ENCODE data around the gene CTXN1. TPM values are rescaled to one million over a fixed set of nuclear protein-coding genes. Genes with fewer than 3 reads are reported as not detected.

Gene CTXN1
- total and polyA plus RNA-seq, 12 donors, result 1.3 to 17.9 (median 10.6) TPM; not detected in 1

DNA sequence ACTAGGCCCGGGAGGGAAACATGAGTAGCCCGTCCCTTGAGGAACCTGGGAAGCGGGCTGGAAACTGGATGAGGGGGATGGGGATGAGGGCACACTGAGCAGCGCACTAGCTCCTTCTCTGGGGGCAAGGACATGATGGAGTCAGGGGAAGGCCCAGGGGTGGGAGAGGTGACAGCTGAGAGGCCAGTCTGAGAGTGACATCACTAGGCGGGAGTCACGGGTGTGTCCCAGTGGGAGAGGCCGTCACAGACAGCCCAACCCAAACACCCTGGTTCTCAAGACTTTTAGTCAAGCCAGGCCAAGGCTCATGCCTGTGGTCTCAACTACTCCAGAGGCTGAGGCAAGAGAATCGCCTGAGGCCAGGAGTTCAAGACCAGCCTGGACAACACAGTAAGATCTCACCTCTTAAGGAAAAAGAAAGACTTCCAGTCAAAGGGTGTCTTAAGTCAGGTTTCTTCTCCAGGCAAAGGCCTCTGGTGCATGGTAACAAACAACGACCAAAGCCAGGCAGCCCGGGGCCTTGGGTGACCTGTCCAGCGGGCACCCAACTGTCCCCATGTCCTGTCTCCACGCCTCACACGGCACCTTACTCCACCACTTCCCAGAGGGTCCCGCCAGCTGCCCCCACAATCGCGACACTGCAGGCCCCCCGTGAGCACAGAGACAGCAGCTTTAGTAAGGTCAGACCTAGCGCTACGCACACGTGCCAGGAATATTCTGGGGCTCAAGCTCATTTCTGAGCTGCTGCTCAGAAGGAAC, 43.0 kb upstream of the CTXN1 start:
- no peak for DNase-seq
- intact Hi-C loops (cut with DNase I), result no loop called here
- Histone ChIP-seq H3K4me3 (no peak overlapping the region), H3K27ac (no peak overlapping the region), H3K27me3 (no peaks in the 10 kb centered on the region), H3K9me3 (replicated peaks in 1 of 3) (no peaks in the 10 kb centered on the region), H3K4me1 (replicated peaks in 1 of 2) (no peaks in the 10 kb centered on the region), H3K36me3 (replicated peaks in 1 of 2) (peaks cover 0 to 73% of the 10 kb centered on the region in 2 donors)
- TF ChIP-seq POLR2A (IDR thresholded peaks at IDR 0.05), result no peak
- TF ChIP-seq, protein P1, sequence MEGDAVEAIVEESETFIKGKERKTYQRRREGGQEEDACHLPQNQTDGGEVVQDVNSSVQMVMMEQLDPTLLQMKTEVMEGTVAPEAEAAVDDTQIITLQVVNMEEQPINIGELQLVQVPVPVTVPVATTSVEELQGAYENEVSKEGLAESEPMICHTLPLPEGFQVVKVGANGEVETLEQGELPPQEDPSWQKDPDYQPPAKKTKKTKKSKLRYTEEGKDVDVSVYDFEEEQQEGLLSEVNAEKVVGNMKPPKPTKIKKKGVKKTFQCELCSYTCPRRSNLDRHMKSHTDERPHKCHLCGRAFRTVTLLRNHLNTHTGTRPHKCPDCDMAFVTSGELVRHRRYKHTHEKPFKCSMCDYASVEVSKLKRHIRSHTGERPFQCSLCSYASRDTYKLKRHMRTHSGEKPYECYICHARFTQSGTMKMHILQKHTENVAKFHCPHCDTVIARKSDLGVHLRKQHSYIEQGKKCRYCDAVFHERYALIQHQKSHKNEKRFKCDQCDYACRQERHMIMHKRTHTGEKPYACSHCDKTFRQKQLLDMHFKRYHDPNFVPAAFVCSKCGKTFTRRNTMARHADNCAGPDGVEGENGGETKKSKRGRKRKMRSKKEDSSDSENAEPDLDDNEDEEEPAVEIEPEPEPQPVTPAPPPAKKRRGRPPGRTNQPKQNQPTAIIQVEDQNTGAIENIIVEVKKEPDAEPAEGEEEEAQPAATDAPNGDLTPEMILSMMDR (IDR thresholded peaks at IDR 0.05), result no peak
- WGBS, 4 donors, result 88 to 94% (median 91%) methylated on average over 18 to 20 of the region's 20 CpGs

DNA sequence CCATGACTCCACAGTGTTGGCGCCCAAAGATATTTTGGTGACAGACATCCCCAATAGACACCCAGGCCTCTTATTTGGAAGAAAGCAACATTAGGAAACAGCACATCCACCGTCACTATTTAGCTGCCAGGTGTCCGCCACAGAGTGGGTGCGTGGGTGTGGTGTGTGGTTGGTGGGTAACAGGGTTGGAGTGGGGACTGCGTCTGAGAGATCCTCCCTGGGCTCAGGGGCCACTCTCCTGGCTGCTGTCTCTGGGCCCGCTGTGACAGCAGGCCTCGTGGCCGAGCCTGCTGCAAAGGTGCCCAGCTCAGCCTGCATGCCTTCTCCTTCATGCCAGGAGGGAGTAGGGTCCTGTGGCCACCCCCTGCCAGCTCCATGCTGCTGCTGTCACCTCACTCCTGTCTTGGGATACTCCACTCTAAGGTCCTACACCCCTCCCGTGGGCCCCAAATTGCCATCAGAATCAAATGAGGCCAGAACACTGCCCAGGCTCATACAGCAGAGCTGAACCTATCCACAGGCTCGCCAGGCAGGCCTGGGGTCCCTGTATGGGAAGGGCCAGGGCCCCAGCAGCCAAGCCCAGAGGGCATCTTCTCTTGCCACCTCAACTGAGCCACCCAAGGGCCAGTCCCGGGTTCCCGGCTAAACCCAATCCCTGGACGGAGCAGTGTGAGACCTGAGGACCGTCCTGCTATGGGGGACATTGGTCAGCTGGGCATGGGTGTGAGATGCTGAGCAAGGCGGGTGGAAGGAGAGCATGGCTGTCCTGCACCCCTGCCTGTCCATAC, 42.3 kb upstream of the CTXN1 start:
- H3K9me3 ChIP-seq (replicated peaks in 1 of 3), result no peaks in the 10 kb centered on the region
- H3K27me3 ChIP-seq, result no peaks in the 10 kb centered on the region
- no peak overlapping the region for H3K4me3 ChIP-seq
- H3K4me1 ChIP-seq (replicated peaks in 1 of 2), result no peaks in the 10 kb centered on the region
- peaks cover 0 to 73% of the 10 kb centered on the region in 2 donors for H3K36me3 ChIP-seq (replicated peaks in 1 of 2)
- intact Hi-C loops (cut with DNase I), result no loop called here
- no peak overlapping the region for H3K27ac ChIP-seq
- TF ChIP-seq POLR2A (IDR thresholded peaks at IDR 0.05), result no peak
- TF ChIP-seq, protein P1 (IDR thresholded peaks at IDR 0.05), result no peak
- 89 to 98% (median 92%) methylated on average over 8 to 15 of the region's 15 CpGs for WGBS, 4 donors
- no peak for DNase-seq

DNA sequence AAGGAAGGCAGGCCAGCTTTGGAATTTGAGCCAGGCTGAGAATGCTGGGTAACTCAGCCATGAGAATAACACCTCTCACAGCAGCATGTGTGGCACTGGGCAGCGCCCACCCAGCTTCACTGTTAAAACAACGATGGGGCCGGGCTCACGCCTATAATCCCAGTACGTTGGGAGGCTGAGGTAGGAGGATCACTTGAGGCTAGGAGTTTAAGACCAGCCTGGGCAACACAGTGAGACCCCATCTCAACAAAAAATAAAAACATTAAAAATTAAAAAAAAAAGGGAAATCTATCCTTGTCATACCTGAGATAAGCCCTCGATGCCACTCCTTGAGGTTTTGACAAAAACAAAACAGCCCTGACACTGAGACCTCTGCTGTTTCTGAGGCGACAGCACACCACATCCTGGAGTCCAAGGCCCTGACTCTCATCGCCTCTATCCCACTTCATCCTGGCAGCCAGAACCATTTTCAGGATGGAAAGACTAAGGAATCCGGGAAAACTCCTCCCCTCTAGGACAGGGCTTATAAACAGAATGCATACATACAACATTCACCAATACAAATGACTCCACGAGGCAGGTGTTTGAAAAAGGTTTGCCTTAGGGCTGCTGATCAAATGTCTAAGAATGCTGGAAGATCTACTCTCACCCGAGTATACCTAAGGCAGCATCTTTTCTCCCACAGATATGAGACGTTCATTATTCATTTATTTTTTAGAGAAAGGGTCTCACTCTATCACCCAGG, 40.2 kb upstream of the CTXN1 start:
- Histone ChIP-seq H3K4me1 (replicated peaks in 1 of 2) (no peaks in the 10 kb centered on the region), H3K27me3 (no peaks in the 10 kb centered on the region), H3K9me3 (replicated peaks in 1 of 3) (no peaks in the 10 kb centered on the region), H3K4me3 (no peak overlapping the region), H3K27ac (no peak overlapping the region), H3K36me3 (replicated peaks in 1 of 2) (peaks cover 0 to 85% of the 10 kb centered on the region in 2 donors)
- DNase-seq, result no peak
- intact Hi-C loops (cut with DNase I), result no loop called here
- 85 to 91% (median 90%) methylated on average over 12 of the region's 12 CpGs for WGBS, 4 donors
- TF ChIP-seq, protein P1 (IDR thresholded peaks at IDR 0.05), result no peak
- TF ChIP-seq POLR2A (IDR thresholded peaks at IDR 0.05), result no peak

Measured in adrenal gland (tissue), 12 donors.